NT2/D1 (cell line): ENCODE results near the gene MAP3K6.

ENCODE experiments used
- YY1 ChIP-seq: IDR thresholded peaks from 2 replicates; pipeline ENCODE4 v1.6.1; 2011; ENCODE audit not compliant: insufficient read length, insufficient read depth
- ZNF274 ChIP-seq: IDR thresholded peaks from 2 replicates; pipeline ENCODE4 v1.6.1; 2011; ENCODE audit warnings: mild to moderate bottlenecking, low read depth, low read length

DNA sequence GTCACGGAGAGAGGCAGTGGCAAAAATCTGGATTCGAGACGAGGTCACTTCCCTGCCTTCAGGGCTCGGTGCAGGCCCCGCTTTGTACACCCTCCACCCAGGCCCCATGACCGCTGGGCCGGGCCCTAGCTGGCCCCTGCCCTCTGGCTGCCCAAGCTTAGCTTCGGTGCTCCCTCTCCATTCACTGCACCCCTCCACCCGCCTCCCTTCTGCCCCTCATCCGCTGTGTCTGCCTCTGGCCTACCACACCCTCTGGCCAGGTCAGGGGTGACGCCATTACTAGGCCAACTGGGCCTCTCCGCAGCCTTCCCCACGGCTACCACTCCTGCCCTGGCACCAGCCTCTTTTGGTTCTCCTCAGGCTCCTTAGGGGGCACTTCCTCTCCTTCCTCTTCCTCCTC is 16.9 kb upstream of the MAP3K6 start:
- no peak for TF ChIP-seq YY1
- TF ChIP-seq ZNF274, result no peak
